ENCODE data around the gene PPP1R13B.

The PPP1R13B gene

DNA sequence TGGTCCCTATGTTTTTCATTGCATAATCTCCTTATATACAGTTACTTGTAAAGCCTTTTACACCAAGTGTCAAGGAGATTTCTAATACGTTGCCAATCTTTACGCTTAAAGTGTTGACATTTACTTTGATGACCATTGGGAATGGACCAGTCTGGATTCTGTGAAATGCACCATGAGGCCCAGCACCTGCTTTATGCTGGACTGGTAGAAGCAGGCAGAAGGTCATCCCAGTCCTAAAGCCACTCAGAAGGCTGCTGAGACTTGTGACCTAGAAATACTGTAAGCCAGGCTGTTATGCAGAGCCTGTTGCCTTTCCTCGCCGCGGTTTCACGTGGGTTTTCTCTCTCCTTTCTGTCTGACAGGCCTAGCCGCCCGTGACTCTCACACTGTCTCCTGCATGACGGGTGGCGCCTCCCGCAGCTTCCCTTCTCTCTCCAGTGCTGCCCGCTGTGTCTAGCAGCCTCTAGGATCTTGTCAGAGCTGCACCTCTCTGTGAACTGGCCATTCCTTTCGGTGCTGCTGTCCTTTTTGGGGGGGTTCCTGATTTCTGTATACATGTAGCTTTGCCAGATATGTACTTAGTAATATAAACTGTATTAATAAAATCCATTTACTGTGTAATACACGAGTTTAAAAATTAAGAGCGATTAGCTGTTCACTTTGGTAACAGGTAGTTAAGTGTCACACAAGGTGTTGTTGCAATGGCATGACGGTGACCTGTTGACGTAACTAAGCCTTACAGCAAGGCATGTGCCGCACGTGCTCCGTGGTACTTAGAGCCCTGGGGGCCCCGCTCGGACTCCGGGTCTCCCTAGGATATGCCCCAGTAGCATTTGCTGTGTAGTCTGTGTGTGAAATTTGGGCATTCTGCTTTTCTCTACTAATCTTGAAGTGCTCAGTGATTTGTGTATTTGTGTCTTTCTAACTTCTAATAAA is 161.8 kb downstream of the PPP1R13B start:
- no peak for DNase-seq (ENCODE audit: low read depth in 2 of 2)

DNA sequence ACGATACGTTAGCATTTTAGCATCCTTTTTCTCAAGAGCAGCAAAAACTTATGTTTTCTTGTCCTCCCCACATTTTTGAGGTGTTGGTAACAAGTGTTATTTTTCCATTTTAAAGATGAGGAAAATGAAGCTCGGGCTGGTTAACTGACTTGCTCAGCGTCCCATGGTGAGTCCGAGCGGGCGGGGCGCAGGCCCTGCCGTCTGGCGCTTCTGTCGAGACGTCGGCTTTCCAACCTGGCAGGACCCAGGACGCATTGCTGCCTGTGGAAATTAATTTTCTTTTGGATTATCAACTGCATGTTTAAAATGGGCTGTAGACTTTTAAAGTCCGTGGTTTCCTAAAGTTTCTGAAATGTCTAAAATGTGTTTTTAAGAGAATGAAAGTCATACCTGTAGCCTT is 162.5 kb downstream of the PPP1R13B start:
- no peak for DNase-seq (ENCODE audit: low read depth in 2 of 2)

DNA sequence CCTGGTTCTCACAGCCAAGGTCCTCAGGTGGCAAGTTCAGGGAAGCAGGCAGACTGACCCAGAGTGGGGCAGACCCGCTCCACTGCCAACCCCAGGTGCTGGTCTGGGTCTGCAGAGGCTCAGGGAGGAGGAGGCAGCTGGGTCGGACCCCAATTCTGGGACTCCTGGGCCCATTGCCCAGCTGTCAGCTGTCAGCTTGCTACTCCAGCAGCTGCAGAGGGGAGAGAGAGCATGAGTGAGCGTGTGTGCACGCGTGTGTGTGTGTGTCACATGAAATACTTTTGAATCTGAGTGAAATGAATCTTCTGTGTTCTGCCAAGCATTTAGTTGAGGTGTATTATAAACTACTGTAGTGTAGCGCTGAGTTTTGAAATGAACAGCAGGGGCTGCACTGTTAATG is 162.9 kb downstream of the PPP1R13B start:
- DNase-seq (ENCODE audit: low read depth in 2 of 2), result no peak

Measured in stimulated activated CD4-positive, alpha-beta T cell treated with anti-CD3 and anti-CD28 coated beads, Interleukin-15, amount 100 ng/mL, for 48 hours (primary cell).